Endometrial microvascular endothelial cells (primary cell): ENCODE results near the gene GAB3. TPM values are rescaled to one million over a fixed set of nuclear protein-coding genes. Genes with fewer than 3 reads are reported as not detected.
"Not testable (repeated sequence)": the region's sequence is repeated elsewhere in the genome, so short reads cannot be mapped to it uniquely, and the experiment has no call there.

Source experiments
- in situ Hi-C: cut with HindIII; loops from 2 replicates; pipeline ENCODE4 v1.10.0; 2017; ENCODE audit warnings: low sequenced_read_pairs, low pct_unique_long_range_greater_than_20kb; ENCODE audit errors: inconsistent ontology term
- total RNA-seq: library from RNA; depleted of rRNA; stranded (reverse); fragments of >200 nt; gene quantifications from one replicate; pipeline ENCODE4 v1.2.3, GENCODE V29; 2015; ENCODE audit errors: inconsistent ontology term

GAB3 gene
- total RNA-seq, 1 donor from 2014 or later: 4.3 TPM

DNA sequence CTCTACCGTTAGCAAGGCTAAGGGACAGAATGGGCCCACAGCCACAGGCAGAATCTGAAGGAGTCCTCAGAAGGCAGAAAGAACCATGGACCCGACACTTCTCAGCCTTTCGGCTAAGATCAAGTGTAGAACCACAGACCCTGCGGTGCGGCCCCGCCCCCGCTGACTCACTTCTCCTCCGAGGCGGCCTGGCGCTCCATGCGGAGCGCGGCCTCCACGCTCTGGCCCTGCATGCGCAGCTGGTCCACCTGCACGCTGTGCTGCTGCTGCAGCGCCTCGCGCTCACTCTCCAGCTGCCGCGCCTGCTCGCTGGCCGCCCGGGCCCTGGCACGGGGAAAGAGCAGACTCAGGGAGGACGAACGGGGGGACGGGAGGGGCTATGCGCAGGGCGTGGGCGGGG, 107.2 kb downstream of the GAB3 start:
- in situ Hi-C loops: not testable (repeated sequence)

DNA sequence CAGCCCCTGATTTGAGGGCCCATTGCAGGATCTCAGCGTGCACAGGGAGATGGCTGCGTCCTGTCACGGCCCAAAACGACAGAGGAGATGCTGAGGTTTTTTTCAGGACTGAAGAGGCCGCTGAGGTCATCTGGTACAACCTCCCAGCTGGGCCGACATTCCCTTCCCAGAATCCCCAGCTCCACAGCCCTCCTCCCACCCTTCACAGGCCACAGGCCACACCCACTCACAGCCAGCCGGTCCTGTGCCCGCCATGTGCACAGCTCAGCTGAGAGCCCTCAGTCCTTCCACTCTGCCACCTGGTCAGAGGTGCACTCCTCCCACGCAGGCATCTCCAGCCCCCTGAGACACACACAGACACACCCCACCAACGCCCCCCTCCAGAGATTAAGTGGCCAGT, 109.1 kb downstream of the GAB3 start:
- in situ Hi-C loops: not testable (repeated sequence)

DNA sequence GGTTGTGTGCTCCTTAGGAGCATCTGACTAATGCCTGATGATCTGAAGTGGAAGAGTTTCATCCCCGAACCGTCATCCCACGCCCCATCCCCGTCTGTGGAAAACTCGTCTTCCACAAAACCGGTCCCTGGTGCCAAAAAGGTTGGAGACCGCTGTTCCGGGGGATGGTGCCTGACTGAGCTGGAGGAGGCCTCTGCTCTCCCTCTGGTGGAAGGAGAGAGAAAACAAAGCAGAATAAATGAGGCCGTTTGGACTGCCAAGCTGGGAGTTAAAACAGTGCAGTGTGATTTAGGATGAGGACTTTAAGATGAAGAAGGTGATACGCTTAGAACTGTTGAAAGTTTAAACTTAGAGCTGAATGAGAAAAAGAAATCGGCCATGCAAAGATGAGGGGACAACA, 117.2 kb downstream of the GAB3 start:
- in situ Hi-C loops: not testable (repeated sequence)

DNA sequence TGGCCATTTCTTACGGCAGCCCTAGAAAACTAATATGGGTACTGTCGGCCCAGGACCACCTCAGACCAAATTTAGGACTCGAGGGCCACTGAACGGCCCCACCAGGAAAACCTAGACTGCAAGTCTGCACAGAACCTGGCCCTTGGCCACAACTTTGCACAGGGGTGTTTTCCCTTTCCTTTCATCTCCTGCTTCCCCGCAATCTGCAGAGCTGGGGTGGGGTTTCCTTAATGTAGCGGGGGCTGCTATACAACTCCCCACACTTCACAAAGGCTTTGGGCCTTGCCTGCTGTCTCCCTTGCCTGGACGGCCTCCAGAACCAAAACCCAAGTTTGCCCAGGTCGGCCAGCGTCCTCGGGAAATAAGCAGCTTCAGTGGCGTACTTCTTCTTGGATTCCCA, 119.9 kb downstream of the GAB3 start:
- in situ Hi-C loops: not testable (repeated sequence)

DNA sequence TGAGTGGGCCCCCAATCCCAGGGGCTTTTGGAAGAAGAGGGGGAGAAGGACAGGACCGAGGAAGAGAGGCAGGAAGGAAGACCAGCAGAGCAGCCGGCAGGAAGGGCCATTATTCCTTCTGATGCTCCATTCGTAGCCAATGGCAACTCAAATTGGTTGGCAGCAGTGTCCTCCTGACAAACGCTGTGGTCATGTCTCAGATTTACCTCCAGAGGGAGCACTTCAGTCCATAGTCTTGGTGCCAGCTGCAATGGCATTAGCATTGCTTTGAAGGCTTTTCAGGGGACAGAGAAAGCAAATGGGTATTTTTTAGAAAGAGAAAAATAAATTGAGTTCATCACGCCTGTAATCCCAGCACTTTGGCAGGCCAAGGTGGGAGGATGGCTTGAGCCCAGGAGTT, 121.9 kb downstream of the GAB3 start:
- in situ Hi-C loops: not testable (repeated sequence)

Other genes with a start within 250 kb of the GAB3 start
- 44.4 TPM for gene FAM3A, start 234.8 kb downstream of the GAB3 start, total RNA-seq
- gene G6PD, start 204.2 kb downstream of the GAB3 start, total RNA-seq: 85.4 TPM
- gene IKBKG, start 203.5 kb downstream of the GAB3 start, total RNA-seq: 27.7 TPM
- not detected for gene CTAG1A, start 165.9 kb downstream of the GAB3 start, total RNA-seq
- not detected for gene CTAG1B, start 131.8 kb downstream of the GAB3 start, total RNA-seq
- not detected for gene CTAG2, start 97.5 kb downstream of the GAB3 start, total RNA-seq
- 56.6 TPM for gene DKC1, start 11.8 kb upstream of the GAB3 start, total RNA-seq
- gene MPP1, start 54.4 kb upstream of the GAB3 start, total RNA-seq: 37.1 TPM
- not detected for gene SMIM9, start 83.6 kb upstream of the GAB3 start, total RNA-seq
- gene F8A1, start 135.3 kb upstream of the GAB3 start, total RNA-seq: 8.4 TPM